Measurements from ENCODE around the gene GRB10.

Gene GRB10

DNA sequence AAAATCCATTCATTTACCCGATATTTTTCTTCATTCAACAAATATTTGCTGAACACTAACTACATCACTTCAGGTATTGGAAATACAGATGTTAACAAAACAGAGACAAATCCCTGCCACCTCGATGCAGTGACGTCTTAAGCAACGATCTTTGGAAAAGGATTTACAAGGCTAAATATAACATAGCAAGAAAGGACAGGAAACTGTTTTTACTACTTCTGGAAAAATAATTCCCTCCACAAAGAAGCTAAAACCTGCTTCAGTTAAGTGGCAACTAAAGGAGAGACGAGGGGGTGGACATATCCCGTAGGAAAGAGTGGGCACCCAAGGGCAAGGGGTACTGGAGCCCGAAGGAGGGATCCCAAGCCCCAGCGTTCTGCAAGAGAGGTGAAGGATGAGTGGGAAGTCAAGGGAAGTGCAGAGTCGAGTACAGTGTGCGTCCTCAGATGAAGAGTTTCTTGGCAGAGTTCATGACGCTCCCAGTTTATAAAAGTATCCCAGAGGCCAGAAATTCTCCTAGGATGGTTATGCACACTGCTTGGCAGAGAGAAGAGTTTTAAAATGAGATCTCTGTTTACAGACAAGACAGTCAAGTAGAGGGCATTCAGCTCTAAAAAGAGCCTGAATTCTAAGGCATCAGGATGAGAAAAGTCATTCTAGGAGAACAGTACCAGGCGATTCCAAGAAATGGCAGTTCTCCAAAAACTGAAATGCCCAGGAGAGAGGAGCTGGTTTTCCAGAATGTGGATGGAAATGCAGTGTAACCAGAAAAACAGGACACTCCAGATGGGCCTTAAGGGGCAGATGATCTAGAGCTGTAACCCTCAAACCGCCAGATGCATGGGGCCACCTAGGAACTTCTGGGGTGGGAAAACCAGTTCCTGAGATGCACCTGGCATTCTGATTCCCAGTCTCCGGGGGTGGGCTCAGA, 97.3 kb downstream of the GRB10 start:
- FAIRE-seq = no peak

DNA sequence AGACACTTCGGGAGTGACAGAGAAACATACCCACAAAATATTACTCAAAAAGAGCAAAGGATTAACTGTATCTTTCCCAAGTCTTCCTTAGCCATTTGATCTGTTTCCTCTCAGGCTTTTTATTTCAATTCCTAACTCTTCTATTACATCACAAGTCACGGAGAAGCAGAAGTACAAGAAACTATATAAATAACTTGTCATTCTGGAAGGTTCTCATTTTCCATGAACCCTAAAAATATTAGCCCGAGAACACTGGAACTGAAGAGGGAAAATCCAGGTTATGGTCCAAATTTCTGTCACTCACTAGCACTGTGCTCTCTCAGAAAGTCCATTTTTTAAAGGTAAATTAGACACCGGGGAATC, 98.0 kb downstream of the GRB10 start:
- no peak for FAIRE-seq

DNA sequence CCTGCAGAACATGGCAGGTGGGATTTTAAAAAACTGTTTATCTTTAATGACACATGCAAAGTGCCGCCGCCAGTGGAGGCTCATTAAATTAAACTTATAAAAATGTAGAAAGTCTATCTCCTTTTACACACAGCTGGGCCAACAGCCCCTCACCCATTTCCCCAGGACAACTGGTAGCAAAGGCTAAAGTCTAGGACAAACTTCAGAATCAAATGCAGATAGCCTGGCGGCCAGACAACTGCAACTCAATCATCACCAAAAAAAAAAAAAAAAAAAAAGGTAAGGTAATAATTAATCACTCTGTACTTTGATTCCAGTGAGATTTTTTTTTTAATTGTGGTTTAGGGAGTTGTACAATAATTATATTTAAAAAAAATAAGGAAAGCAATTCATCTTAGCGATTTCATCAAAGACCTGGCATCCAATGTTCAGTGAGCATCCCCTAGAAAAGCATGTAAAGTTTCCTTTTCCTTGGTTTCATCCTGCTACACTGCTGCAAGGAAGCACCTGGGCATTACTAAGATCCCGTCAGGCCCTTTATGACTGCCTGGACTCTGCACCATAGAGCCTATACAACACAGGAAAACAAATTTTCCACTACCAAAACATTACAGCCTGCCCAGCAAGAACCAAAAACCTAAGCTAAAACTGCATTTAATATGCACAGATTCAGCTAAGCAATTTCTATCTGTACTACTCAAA, 98.5 kb downstream of the GRB10 start:
- FAIRE-seq = no peak

DNA sequence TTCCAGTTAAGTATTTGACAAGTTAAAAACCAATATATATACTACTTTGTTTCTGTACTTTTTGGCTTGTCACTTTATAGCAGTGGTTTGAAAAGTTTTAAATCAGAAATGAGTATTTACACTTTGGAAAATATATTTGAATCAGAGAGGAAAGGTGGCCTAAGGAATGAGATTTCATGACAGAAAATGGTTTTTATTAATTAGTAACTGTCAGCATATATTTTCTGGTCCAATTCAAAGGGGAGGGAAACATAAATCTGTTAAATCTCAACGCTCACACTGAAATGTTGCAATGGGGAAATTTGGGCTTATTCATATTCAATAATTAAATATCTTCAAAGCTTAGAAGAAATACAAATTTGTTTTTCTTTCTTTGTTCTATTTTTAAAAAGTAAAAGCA, 100.1 kb downstream of the GRB10 start:
- no peak for FAIRE-seq

DNA sequence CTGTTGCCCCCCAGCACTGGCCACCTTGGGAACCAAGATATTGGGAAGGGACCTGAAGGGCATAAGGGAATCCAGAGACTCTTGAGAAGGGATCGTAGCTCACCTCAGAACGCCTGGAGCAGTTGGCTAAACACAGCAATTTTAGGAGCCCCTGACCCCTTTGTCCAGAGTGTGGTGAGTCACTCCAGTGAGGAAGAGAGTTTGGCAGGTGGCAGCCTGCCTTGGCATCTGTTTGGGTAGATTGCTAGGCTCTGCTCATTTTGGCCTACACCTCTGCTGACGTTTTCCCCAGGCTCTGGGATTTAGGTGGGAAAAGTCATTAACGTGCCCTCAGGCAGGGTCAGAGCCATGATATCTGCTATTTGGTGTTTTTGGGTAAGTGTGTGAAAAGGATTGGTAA, 100.6 kb downstream of the GRB10 start:
- FAIRE-seq = no peak

DNA sequence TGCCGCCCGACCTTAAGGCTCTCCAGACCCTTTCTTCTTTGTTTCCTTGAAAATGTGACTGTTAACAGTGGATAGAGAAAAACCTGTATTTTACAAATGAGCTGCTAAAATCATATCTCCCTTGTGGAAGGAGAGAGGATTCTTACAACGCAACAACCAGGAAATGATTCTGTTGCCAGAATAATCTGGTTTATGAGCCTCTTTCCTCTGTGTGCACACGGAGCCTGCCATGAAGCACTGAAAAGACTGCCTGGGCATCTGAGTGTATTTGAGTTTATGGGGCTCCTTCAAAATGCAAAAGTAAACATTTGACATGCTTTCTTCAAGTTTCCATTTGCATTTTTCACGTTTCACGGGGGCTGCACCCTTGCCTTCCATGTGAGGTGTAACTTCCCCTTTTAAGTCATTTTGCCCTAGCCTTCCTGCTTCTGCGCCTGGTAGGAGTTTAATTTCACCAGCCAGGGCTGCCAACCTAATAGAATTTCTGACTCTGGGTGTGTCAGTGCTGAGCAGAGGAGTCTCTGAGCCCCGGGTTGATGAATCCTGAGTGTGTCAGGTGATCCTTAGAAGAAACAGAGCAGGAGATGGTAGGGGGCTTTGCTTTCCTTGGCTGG, 101.2 kb downstream of the GRB10 start:
- no peak for FAIRE-seq

DNA sequence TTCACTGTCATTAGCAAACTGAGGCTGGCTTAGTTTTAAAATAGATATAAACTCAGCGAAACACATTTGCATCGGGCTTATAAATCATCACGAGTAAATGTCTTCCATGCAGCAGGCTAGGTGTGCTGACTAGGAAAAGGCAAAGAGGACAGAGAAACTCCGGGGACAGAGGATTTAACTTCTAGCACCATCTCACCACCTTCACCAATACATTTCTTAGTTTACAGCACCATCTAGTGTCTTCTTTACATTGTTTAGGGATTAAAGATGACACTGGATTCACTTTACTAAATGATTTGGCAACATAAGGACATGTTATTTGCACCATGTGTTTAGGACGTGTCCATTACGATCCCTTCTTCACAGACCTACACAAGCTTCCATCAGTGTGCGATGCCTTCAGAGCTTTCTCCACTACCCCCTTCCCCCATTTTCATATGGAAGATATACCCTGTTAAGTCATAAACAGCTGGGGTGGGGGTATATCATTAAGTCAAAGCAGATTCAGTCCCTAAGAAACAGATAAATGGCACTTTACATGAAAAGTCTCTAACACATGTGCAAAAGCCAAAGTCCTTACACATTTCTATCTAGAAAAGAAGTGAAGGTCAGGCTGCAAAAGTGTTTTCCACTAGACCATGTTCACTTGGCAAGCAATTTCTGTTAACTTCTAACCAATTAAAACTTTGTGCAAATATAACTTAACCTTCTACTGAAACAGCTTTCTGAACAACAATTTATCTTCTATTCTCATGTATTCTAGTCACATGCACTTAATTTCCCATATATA, 103.3 kb downstream of the GRB10 start:
- FAIRE-seq = peak; percentile 6

DNA sequence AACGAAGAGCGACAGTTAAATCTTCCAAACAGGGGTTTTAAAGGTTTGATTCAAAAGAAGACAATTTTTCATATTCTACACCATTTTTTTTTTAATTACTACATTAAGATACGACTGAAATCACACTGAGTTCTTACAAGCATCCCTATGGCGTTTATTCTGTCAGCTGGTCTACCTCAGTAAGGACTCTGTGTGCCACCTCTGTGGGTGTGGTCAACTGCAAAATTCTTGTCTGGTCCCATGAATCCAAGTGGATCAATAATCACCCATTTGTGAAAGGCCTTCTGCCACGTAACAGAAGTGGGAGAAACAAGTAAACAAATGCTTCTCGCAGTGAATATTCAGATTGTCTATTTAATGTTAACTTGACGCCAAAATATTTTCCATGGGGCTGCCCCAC, 104.1 kb downstream of the GRB10 start:
- FAIRE-seq = no peak

DNA sequence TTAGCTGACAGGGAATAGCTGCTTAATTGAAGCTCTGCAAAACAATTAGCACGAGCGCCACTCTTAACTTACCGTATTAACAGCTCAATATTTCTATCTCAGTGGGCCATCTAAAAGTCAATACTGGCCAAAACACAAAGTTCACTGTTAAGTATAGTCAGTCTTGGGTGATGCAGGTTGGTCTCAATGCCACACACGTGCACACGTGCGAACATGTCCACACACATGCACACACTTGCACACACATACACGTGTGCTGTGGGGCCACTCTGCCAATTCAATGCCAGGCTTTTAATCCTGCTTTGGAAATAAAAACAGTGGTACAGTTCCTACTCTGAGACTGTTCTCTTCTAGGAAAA, 105.1 kb downstream of the GRB10 start:
- FAIRE-seq = no peak

DNA sequence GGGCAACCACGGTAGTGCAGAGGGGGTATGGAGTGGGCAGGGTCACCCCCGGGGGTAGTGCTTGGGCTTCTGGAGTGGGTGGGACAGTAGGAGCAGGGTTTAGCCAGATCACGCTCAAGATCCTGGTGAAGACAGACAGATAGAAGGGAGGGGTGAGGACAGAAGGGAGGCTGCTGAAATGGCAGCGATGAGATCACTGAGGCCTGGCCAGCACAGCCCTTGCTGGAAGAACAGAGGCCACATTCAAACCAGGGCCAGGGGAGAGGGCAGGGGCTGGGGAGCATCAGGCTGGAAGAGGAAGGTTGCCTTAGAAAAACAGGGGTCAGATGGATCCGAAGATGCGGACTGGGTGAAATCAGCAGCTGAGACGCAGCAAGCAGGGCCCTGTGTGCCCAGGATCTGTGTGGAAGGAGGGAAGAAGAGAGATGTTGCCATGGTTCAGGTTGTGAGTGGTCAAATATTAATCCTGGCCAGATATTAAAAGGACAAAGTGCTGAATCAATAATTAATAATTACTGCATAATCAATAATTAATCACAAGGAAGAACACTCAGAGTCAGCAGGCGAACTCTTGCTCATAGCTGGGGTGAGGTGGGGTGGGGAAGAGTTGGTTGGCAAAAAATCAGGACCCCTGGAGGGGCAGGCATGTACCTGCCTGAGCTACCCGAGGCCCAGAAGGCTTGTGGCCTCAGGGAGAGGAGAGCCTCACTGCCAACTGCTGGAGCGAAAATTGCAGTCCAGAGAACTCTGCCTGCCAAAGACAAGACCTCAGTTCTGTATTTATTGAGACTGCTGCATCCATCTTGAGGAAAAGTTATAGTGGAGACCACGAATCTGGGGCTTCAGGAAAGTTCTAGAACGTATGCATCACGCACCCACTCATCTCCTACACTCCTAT, 105.7 kb downstream of the GRB10 start:
- no peak for FAIRE-seq

DNA sequence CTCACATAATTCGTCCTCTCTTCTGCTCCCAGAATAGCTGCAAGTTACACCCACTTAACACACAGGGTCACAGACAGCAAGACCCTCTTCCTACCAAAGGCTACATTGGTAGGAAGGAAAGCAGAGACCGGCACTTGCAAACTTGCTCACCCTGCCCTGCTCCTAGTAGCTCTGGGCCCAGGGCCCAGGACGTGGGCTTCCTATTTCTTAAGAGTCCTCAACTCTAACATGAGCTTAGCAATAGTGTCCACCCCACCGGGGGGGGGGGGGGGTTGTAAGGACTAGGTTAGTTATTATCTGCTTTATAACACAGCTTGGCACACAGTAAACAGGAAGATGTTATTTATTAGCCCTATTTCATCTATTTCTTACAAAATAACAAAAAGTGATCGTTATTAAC, 106.6 kb downstream of the GRB10 start:
- no peak for FAIRE-seq

DNA sequence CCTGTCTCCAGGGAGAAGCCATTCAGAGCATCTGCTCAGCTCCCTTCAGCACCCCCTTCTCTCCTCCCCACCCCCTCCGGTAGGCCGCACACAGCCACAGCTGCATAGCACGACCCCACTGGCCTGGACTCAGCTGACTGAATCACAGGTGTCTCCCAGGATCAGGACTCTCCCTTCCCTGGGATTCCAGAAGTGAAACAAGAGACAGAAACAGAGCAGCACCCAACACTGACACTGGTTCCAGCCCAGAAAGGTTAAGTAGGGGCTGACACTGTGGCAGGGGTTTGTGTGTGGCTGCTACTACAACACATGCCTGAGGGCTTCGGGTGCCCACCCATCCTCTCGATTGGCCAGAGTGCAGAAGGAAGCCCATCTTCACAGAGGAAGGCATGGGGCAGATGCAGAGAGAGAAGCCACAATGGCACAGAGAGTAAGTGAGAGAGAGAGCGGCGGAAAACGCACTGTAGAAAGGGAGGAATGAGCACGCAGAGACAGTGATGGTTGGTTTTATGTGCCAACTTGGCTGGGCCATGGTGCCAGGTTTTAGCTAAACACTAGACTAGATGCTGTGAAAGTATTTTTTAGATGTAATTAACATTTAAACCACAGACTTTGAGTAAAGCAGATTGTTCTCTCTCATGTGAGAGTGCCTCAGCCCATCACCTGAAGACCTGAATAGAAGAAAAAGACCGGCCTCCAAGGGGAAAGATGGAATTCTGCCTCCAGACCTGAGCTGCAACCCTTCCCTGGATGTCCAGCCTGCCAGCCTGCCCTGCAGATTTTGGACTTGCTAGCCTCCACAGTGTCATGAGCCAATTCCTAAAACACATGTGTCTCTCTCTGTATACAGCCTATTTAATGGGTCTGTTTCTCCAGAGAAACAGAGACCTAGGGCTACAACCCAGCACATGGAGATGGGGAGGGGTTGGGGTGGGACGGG, 107.5 kb downstream of the GRB10 start:
- no peak for FAIRE-seq

DNA sequence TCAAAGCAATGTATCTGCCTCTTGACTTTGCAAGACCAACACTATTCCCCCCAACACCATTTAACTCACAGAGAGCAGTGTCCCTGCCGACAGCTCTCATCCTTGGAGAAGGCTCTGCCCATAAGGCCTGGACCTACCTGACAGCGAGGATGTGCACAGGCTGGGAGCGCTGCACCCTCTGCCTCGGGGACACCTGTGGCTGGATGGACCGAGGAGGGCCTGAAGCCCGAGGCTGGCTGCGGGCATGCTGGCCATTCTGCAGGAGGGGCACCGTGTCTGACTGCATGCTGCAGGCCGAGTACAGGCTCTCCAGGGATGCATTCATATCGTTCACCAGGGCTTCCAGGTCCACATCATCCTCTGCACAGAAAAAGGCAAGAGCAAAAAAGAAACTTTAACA, 108.4 kb downstream of the GRB10 start:
- FAIRE-seq = no peak

DNA sequence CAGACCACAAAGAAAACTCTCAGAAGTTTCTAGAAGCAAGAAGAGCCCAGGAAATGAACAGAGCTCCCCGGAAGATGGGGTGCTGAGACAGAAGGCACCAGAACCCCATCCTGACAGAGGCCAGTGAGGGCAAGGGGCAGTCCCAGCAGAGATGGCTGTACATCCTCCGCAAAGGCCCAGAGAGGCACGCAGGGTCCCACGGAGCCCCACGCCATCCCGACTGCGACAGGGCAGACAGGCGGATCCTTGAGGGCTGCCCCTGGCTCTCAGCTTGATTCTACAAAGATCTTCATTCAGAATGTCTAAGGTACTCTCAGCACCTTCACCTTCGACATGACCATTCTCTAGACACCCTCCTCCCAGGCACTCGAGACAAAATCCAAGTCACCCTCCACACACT, 109.6 kb downstream of the GRB10 start:
- no peak for FAIRE-seq

DNA sequence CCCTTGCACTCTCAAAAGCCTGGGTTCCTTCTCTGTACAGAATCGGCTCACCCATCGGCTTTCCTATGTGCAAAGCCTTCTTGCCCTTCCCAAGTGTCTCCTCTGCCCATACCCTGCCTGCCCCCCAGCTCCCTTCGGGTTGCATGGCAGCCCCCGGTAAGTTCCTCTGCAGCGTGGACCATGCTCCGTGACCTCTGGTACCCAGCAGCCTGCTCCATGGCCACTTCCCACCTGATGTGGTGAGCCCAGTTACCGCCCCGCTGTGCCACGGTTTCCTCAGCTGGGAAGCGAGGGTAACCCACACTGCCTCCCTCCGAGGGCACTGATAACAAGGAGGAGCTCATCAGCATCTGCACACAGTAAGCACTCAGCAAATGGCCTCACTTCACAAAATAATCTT, 110.7 kb downstream of the GRB10 start:
- FAIRE-seq = no peak

DNA sequence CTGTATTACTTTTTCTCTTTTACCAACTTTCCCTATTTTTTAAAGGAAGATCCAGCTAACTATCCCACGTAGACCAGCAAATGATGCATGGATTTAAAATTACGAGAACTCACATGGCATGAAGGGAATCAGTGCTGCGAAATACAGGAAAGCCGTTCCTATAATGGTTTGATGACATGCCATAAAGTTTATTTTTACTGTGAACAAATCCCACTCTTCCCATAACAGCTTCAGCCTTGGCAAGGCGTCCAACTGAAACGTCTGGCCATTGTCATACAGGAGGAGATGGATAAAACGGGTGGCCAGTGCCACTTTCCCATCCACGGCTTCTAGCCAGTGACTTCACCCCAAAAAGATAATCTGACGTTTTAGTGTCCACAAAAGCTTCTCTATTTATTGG, 111.3 kb downstream of the GRB10 start:
- FAIRE-seq = no peak

DNA sequence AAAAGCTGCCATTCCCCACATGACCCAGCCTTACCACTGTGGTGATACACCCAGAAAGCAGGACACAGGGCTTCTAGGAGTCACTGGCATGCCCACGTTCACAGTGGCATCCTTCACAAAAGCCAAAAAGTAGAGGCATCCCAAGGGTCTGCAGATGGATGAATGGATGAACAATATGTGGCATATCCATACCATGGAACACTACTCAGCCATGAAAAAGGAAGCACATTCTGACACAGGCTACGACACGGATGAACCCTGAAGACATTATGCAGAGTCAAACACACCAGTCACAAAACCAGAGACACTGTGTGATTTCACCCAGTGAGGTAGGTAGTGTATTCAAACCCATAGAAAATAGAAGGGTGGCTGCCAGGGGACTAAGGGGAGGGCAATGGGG, 112.8 kb downstream of the GRB10 start:
- no peak for FAIRE-seq

DNA sequence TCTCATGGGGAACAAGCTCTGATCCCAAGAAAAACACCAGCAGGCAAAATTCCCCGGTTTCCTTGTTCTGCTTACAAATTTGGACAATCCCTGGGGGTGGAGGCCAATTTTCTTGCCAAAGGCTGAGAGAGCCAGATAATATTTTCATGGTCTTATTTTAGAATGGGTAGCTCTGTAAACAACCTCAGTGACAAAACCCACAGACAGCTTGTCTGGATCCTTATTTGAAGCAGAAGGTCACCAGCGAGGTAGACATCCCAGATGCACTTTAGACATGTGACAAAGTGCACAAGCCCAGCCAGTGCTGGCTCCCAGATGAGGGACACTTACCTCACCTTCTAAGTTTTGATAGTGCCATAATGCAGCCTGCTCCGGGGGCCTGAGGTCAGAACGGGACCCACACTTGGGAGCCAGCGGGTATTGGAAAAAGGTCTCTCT, 114.9 kb downstream of the GRB10 start:
- FAIRE-seq = no peak

DNA sequence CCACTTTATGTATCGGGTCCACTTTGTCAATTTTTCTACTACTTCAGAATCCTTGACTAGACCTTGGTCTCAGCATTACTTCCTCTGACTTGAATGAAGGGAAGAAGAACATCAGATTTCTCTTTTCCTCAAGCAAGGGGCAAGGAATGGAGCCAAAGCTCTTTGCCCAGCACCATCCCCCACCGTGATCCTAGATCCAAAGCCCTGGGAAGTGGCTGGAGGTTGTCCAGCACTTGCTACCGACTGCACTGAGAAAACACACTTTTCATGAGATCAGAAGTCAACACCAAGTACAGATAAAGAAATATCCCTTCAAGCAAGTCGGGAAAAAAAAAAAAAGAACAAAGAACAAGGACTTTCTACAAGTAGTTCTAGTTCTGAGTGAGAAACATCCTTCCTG, 115.4 kb downstream of the GRB10 start:
- FAIRE-seq = no peak

DNA sequence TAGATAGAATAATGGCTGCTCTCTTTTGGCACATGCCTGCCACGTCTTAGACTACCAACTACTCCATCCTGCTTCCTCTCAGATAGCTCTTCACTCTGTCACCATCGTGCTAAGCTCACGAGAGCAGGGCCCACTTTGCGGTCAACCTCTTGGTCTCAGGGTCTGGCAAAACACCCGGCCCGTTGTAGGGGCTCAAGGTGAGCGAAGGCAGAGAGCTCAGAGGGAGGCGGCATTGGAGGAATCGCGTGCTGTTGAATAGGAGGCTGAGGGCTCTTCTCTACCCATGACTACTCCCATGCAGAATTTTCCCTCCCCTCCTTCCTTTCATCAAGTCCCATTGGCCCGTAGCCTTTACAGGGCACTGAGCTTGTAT, 116.6 kb downstream of the GRB10 start:
- no peak for FAIRE-seq

All from A204.1 (cell line).